Large intestine (tissue), 3 donors: Measurements from ENCODE around the gene TFIP11. TPM values are rescaled to one million over a fixed set of nuclear protein-coding genes. Genes with fewer than 3 reads are reported as not detected.

Experiments
- DNase-seq, 2 donors: peaks; one replicate each; pipeline versions ENCODE4 v3.0.0 to v3.0.0-alpha.2; 2013
- H3K27ac ChIP-seq: one replicate; pipeline ENCODE4 v1.5.1; 2013; ENCODE audit warnings: low read length
- H3K27me3 ChIP-seq: 2 replicates; pipeline ENCODE4 v1.6.1; 2013; ENCODE audit warnings: low read length; ENCODE audit not compliant: control insufficient read depth, insufficient read depth
- H3K36me3 ChIP-seq: 2 replicates; pipeline ENCODE4 v1.6.1; 2013; ENCODE audit warnings: low read length; ENCODE audit not compliant: control insufficient read depth, insufficient read depth
- H3K4me1 ChIP-seq: one replicate; pipeline ENCODE4 v1.6.1; 2013; ENCODE audit warnings: low read length; ENCODE audit not compliant: control insufficient read depth, insufficient read depth
- H3K4me3 ChIP-seq: one replicate; pipeline ENCODE4 v1.5.1; 2013; ENCODE audit warnings: low read length
- H3K9me3 ChIP-seq: one replicate; pipeline ENCODE4 v1.6.1; 2013; ENCODE audit warnings: mild to moderate bottlenecking, low read depth, low read length, moderate library complexity; ENCODE audit not compliant: control insufficient read depth
- WGBS: methylation state at CpG from one replicate; pipeline ENCODE4 v1.1.5; 2013; ENCODE audit warnings: low lambda C conversion rate; ENCODE audit not compliant: insufficient coverage; 5-methylcytosine and 5-hydroxymethylcytosine counted together
- polyA plus RNA-seq: library from polyadenylated mRNA; unstranded; fragments of 120-200 nt; gene quantifications from one replicate; pipeline ENCODE4 v1.2.1, GENCODE V29; 2013

TFIP11 gene
- polyA plus RNA-seq, 1 donor = 34.3 TPM

DNA sequence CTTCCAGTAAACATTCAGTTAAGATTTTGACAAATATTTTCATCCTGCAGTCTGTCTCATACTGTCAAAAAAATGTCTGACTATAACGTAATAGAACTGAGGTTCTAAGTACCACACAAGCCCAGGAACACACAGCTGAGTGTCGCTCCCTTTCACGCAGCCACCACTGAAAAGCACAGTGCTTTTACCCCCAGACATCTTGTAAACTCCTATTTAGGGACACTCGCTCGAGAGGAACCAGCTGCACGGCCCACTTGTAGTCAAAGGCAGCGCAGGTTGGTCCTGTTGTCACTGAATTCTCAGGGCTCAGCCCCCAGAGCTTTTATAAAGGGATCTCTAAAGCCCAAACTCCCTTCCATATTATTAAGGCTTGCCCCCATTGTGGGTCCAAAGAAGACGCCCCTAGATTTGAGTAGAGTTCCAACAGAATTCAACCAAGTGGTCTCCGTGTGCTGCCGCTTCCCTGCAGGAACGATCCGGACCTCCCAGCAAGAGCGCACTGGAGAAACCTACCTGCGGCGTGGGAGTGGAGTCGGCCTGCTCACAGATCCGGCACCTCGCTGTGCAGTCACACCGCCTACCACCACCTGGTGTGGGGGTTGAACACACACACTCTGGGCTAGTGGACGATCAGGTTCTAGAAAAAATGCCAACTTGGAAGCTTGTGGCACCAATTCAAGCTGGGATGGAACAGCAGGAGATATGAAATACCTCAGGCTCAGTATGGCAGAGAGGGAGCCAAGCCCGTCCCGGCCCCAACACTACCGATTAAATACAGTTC lies 59.8 kb downstream of the TFIP11 start:
- H3K27ac ChIP-seq = no peak overlapping the region
- H3K27me3 ChIP-seq = no peaks in the 10 kb centered on the region
- peaks cover 55% of the 10 kb centered on the region for H3K36me3 ChIP-seq
- WGBS = 95% methylated on average over 3 of the region's 23 CpGs
- no peaks in the 10 kb centered on the region for H3K9me3 ChIP-seq
- no peaks in the 10 kb centered on the region for H3K4me1 ChIP-seq
- no peak for DNase-seq
- H3K4me3 ChIP-seq = no peak overlapping the region

DNA sequence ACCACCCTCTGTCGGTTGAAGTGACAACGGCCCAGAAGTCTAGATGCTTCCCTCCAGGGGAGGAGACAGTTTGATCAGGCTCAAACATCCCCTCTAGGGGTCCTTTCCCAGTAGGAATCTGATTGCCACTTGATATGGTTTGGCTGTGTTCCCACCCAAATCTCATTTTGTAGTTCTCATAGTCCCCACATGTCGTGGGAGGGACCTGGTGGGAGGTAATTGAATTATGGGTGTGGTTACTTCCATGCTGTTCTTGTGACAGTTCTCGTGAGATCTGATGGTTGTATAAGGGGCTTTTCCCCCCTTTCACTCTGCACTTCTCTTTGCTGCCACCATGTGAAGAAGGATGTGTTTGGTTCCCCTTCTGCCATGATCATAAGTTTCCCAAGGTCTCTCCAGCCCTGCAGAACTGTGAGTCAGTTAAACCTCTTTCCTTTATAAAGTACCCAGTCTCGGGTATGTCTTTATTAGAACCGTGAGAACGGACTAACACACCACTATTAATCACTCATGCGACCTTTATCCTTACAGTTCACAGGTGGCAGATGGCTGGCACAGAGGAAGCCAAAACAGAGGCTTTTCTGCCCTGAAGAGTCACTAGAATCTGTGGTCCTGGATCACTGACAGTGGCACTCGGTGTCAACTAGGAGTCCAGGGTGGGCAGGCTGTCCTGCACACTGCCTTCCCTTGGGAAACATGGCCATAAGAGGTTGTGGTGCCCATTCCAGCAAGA lies 61.7 kb downstream of the TFIP11 start:
- Histone ChIP-seq H3K9me3 (no peaks in the 10 kb centered on the region), H3K27me3 (no peaks in the 10 kb centered on the region), H3K36me3 (peaks cover 45% of the 10 kb centered on the region), H3K27ac (no peak overlapping the region), H3K4me3 (no peak overlapping the region), H3K4me1 (no peaks in the 10 kb centered on the region)
- no peak for DNase-seq
- WGBS = no CpG with 5 or more reads among the region's 9 CpGs

DNA sequence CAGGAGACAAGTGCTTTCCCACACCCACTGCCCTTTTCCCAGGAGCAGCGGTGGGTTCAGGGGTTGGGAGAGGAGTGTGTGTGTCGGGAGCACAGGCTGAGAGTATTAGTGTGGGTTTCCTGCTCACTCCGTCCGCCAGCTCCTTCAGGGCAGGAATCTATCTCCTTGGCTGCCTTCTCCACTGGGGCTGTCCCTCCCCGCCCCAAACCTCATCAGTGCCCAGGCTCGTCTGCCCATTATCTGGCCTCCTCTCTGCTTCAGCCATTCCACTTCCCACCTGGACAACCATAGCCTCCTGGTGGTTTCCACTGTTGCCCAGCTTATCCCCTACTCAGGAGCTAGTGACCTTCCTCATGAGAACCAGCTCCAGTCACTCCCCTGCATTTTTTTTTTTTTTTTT lies 63.3 kb downstream of the TFIP11 start:
- Histone ChIP-seq H3K4me3 (no peak overlapping the region), H3K27me3 (no peaks in the 10 kb centered on the region), H3K4me1 (no peaks in the 10 kb centered on the region), H3K36me3 (peaks cover 41% of the 10 kb centered on the region), H3K9me3 (no peaks in the 10 kb centered on the region), H3K27ac (no peak overlapping the region)
- no peak for DNase-seq
- no CpG with 5 or more reads among the region's 6 CpGs for WGBS

DNA sequence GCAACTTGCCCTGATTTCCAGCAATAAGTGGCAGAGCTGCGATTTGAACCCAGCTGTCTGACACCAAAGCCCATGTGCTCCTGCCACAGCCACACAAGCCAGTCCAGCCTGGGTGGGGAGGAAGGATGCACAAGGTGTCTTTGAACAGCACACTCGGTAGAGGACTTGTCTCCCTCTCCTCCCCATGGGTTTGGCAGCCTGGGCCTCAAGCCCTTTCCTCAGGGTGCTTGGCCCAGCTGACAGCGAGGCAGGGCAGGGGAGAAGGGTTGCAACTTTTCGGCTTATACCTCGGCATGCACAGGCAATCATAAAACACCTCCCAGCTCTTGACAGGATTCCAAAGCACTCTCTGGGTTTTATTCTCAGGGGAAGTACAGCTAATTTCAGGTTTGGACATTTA lies 63.9 kb downstream of the TFIP11 start:
- Histone ChIP-seq H3K9me3 (no peaks in the 10 kb centered on the region), H3K36me3 (peaks cover 35% of the 10 kb centered on the region), H3K4me3 (no peak overlapping the region), H3K4me1 (no peaks in the 10 kb centered on the region), H3K27ac (no peak overlapping the region), H3K27me3 (no peaks in the 10 kb centered on the region)
- WGBS = no CpG with 5 or more reads among the region's 5 CpGs
- DNase-seq = no peak

DNA sequence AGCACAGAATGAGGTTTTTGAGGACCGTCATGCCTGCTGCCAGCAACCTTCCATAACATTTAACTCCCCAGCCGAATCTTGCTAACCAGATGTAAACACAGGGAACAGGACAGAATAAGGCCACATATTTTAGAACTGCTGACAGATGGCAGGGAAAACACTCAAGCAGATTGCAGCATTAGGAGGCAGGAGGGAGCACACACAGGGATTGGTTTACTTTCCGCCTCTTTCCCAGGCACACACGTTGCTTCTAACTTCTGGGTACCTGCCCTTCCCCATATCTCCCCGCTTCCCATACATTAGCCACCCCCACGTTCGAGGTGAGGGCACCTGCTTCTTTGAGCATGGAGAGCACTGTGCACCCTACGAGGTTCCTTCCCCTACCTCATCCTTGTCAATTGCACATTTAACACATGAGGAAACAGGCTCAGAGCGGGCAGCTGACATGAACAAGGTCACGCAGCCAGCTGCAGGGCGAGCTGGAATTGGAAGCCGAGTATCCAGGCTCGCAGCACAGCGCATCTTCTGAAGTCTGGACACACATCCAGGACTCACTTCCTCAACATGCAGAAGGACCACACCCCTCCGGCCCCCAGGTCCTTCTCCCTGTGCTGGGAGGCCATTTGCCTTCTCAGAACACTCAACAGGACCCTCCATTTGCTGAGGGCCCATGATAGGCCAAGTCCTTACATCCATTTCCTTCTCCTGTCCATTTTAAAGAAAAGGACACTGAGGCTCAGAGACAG lies 64.5 kb downstream of the TFIP11 start:
- Histone ChIP-seq H3K27me3 (no peaks in the 10 kb centered on the region), H3K9me3 (no peaks in the 10 kb centered on the region), H3K36me3 (peaks cover 29% of the 10 kb centered on the region), H3K4me1 (no peaks in the 10 kb centered on the region), H3K27ac (no peak overlapping the region), H3K4me3 (no peak overlapping the region)
- WGBS = no CpG with 5 or more reads among the region's 15 CpGs
- no peak for DNase-seq

DNA sequence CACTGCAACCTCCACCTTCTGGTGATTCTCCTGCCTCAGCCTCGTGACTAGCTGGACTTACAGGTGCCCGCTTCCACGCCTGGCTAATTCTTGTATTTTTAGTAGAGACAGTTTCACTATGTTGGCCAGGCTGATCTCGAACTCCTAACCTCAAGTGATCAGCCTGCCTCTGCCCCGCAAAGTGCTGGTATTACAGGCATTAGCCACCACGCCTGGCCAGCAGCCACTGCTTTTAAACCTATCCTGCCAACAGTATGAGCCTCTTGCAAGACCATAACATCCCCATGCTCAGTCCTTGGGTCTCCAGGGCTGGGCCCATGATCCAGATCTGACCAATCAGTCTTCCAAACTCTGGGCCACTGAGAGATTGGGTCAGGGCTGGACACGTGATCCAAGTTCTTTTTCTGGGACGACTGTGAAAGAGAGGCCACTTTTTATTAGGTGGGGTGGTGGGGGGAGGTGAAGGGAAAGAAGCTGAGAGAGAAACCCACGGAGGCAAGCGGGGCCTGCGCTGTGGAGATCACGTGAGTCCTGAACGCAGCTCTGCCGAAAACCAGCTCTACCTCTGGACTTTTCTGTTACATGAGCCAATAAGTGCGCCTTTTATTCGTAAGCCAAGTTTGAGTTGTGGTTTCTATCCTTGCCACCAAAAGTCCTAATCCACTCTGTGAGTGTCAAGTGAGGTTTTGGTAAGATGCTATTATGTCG lies 65.3 kb downstream of the TFIP11 start:
- H3K27ac ChIP-seq = no peak overlapping the region
- DNase-seq = no peak
- H3K27me3 ChIP-seq = no peaks in the 10 kb centered on the region
- H3K9me3 ChIP-seq = no peaks in the 10 kb centered on the region
- WGBS = no CpG with 5 or more reads among the region's 17 CpGs
- H3K4me3 ChIP-seq = no peak overlapping the region
- H3K4me1 ChIP-seq = no peaks in the 10 kb centered on the region
- peaks cover 23% of the 10 kb centered on the region for H3K36me3 ChIP-seq

DNA sequence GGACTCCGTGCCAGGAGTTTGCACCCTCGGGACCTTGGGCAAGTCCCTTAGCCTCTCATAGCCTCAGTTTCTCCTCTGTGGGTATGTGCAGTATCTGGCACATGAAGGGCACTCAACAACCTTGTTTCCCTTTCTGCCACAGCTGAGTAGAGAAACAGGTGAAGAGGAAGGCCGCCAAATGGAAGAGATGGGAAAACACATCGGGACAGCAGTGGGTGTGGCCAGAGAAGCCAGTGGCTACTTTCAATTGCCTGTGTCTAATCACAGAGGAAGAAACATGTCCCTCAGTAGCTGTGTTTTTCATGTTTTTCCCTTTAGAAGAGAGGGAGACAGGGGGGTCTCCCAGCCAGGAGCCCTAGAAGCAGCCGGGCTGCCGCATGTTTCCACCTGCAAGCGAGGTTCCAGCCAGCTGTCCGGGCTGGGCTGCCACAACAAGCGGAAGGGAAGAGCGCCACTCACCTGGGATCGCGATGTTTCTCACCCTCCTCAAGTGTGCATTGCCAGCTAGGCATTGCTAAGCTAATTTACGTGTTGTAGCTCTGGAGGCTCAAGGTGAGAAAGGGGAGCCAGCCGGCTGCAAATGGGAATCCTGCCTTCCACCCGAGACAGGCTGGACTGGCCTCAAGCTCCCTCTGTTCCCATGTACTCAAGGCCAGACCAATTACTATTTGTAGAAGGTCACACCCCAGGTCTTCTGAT lies 66.5 kb downstream of the TFIP11 start:
- WGBS = no CpG with 5 or more reads among the region's 15 CpGs
- Histone ChIP-seq H3K9me3 (no peaks in the 10 kb centered on the region), H3K27me3 (no peaks in the 10 kb centered on the region), H3K4me1 (no peaks in the 10 kb centered on the region), H3K36me3 (peaks cover 11% of the 10 kb centered on the region), H3K27ac (no peak overlapping the region), H3K4me3 (no peak overlapping the region)
- no peak for DNase-seq

DNA sequence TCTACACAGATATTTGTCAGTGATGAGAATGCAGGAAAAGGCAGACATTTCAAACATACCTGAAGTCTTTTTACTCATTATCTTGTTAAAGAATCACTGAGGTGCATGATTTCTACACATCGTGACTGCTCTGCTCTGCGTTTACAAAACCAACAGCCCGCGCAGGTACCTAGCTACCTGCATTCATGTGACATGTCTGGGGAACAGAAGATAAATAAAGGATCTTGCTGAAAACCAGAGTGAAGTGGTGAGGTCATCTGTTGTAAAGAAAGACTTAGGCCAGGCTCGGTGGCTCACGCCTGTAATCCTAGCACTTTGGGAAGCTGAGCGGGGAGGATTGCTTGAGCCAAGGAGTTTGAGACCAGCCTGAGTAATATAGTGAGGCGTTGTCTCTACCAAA lies 67.5 kb downstream of the TFIP11 start:
- no peak overlapping the region for H3K27ac ChIP-seq
- H3K27me3 ChIP-seq = no peaks in the 10 kb centered on the region
- peaks cover 3% of the 10 kb centered on the region for H3K36me3 ChIP-seq
- DNase-seq = no peak
- H3K4me3 ChIP-seq = no peak overlapping the region
- H3K9me3 ChIP-seq = no peaks in the 10 kb centered on the region
- WGBS = no CpG with 5 or more reads among the region's 8 CpGs
- H3K4me1 ChIP-seq = no peaks in the 10 kb centered on the region

DNA sequence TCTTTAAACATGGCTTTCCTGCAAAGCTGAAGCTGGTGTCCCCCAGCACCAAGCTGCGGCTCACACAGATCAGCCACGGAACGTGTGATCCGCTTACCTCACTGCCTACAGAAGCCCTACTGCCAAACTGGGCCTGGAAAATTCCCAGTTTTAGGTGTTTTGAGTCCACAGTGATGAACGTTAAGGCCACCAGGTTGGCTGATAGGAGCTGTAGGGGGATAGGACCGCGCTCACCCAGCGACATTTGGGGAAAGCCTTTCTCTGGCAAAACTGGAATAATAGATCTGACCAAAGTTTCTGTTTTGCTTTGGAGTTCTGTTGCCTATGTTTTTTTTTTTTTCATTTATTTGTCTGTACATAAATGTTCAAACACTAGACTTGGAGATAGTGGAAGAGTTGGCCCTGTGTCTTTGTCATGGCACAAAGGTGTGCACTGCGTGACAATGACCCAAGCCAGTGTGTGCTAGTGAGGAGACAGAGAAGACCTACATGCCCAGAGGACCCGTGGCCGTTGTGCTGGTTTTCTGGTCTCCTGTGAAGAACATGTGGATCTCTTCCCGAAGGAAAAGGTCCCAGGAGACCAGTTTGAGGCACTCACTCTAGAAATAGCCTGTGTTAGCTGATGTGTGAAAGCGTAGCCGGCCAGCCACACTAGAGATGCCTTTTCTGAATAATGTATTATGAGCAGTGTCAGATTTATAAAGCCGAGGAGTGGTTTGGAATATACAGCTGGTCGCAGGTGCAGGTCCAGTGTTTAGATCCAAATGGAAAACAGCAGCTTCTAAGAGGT lies 68.2 kb downstream of the TFIP11 start:
- no peaks in the 10 kb centered on the region for H3K9me3 ChIP-seq
- no peak overlapping the region for H3K4me3 ChIP-seq
- no peaks in the 10 kb centered on the region for H3K36me3 ChIP-seq
- H3K27ac ChIP-seq = no peak overlapping the region
- no peak for DNase-seq
- no peaks in the 10 kb centered on the region for H3K4me1 ChIP-seq
- whole genome bisulfite sequencing = 93% methylated on average over 3 of the region's 16 CpGs
- no peaks in the 10 kb centered on the region for H3K27me3 ChIP-seq
